ENCODE data around the gene DDC. TPM values are rescaled to one million over a fixed set of nuclear protein-coding genes. Genes with fewer than 3 reads are reported as not detected.
A peak's percentile ranks its signal among the peaks of the same experiment; 100 is the strongest.

DDC gene
- total RNA-seq, 3 donors from 2014 or later (not counting 1 experiment from before 2014, with no cell fraction given) = not detected

GRCh38 chr7:50534690-50535290 lies 30.4 kb downstream of the DDC start:
- no peaks in the 10 kb centered on the region for H3K36me3 Mint-ChIP-seq
- H3K4me3 Mint-ChIP-seq = no peak overlapping the region
- DNase-seq = no peak
- ATAC-seq = peak in 1 of 3 donors; percentile 49
- no peaks in the 10 kb centered on the region for H3K27me3 ChIP-seq (ENCODE audit: control insufficient read depth, insufficient read depth, low read length)
- intact Hi-C loops (cut with micrococcal nuclease) = no loop called here
- no peaks in the 10 kb centered on the region for H3K9me3 ChIP-seq (ENCODE audit: control insufficient read depth, insufficient read depth, low read length)
- H3K36me3 ChIP-seq (ENCODE audit: control insufficient read depth, insufficient read depth, low read length) = no peaks in the 10 kb centered on the region
- H3K4me1 ChIP-seq (ENCODE audit: control insufficient read depth, insufficient read depth, low read length) = no peaks in the 10 kb centered on the region
- peaks cover 0 to 2% of the 10 kb centered on the region in 2 donors for H3K27me3 Mint-ChIP-seq (ENCODE audit: low read depth in 2 of 2)
- no peaks in the 10 kb centered on the region for H3K4me1 Mint-ChIP-seq
- no peaks in the 10 kb centered on the region for H3K9me3 Mint-ChIP-seq
- no peak overlapping the region for H3K27ac ChIP-seq (ENCODE audit: low read length)
- no peak overlapping the region for H3K4me3 ChIP-seq (ENCODE audit: low read length)
- 58% methylated on average over 12 of the region's 12 CpGs for WGBS (ENCODE audit: insufficient coverage)
- no peak overlapping the region for H3K27ac Mint-ChIP-seq
- TF ChIP-seq, protein P1, sequence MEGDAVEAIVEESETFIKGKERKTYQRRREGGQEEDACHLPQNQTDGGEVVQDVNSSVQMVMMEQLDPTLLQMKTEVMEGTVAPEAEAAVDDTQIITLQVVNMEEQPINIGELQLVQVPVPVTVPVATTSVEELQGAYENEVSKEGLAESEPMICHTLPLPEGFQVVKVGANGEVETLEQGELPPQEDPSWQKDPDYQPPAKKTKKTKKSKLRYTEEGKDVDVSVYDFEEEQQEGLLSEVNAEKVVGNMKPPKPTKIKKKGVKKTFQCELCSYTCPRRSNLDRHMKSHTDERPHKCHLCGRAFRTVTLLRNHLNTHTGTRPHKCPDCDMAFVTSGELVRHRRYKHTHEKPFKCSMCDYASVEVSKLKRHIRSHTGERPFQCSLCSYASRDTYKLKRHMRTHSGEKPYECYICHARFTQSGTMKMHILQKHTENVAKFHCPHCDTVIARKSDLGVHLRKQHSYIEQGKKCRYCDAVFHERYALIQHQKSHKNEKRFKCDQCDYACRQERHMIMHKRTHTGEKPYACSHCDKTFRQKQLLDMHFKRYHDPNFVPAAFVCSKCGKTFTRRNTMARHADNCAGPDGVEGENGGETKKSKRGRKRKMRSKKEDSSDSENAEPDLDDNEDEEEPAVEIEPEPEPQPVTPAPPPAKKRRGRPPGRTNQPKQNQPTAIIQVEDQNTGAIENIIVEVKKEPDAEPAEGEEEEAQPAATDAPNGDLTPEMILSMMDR (IDR thresholded peaks at IDR 0.05) = no peak

GRCh38 chr7:50533866-50534265 lies 31.3 kb downstream of the DDC start:
- TF ChIP-seq, protein P1 (IDR thresholded peaks at IDR 0.05) = no peak
- H3K9me3 Mint-ChIP-seq = no peaks in the 10 kb centered on the region
- H3K4me3 ChIP-seq (ENCODE audit: low read length) = no peak overlapping the region
- ATAC-seq = no peak
- H3K4me3 Mint-ChIP-seq = no peak overlapping the region
- DNase-seq = no peak
- H3K27ac Mint-ChIP-seq = no peak overlapping the region
- 84% methylated on average over 3 of the region's 3 CpGs for WGBS (ENCODE audit: insufficient coverage)
- H3K4me1 Mint-ChIP-seq = no peaks in the 10 kb centered on the region
- intact Hi-C loops (cut with micrococcal nuclease) = no loop called here
- no peaks in the 10 kb centered on the region for H3K27me3 ChIP-seq (ENCODE audit: control insufficient read depth, insufficient read depth, low read length)
- no peaks in the 10 kb centered on the region for H3K36me3 Mint-ChIP-seq
- H3K9me3 ChIP-seq (ENCODE audit: control insufficient read depth, insufficient read depth, low read length) = no peaks in the 10 kb centered on the region
- peaks cover 0 to 2% of the 10 kb centered on the region in 2 donors for H3K27me3 Mint-ChIP-seq (ENCODE audit: low read depth in 2 of 2)
- no peak overlapping the region for H3K27ac ChIP-seq (ENCODE audit: low read length)
- no peaks in the 10 kb centered on the region for H3K4me1 ChIP-seq (ENCODE audit: control insufficient read depth, insufficient read depth, low read length)
- no peaks in the 10 kb centered on the region for H3K36me3 ChIP-seq (ENCODE audit: control insufficient read depth, insufficient read depth, low read length)

DNA sequence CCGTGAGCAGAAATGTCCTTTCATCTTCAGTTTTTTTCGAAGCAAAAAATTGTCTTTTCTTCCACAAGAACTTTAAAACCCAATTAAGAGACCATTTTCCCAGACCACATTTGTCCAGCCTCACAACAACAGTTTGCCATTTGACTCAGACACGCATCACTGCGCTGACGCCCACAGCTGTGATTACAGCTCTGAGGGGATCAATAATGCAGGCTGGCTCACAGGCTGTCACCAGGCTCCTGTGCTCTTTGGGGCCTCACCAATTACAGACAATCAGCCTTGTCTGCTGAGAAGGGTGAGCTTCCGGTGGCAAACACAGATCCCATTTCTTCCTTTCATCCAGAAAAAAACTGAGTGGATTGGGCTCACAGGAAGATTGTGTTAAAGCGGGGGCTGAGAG lies 33.3 kb downstream of the DDC start:
- H3K4me3 ChIP-seq (ENCODE audit: low read length) = no peak overlapping the region
- no peak for DNase-seq
- Mint-ChIP-seq H3K9me3 (no peaks in the 10 kb centered on the region), H3K36me3 (no peaks in the 10 kb centered on the region), H3K4me3 (no peak overlapping the region), H3K27ac (no peak overlapping the region), H3K27me3 (ENCODE audit: low read depth in 2 of 2) (peaks cover 0 to 2% of the 10 kb centered on the region in 2 donors), H3K4me1 (no peaks in the 10 kb centered on the region)
- no peaks in the 10 kb centered on the region for H3K36me3 ChIP-seq (ENCODE audit: control insufficient read depth, insufficient read depth, low read length)
- H3K9me3 ChIP-seq (ENCODE audit: control insufficient read depth, insufficient read depth, low read length) = no peaks in the 10 kb centered on the region
- no peaks in the 10 kb centered on the region for H3K27me3 ChIP-seq (ENCODE audit: control insufficient read depth, insufficient read depth, low read length)
- ATAC-seq = no peak
- intact Hi-C loops (cut with micrococcal nuclease) = no loop called here
- no peak overlapping the region for H3K27ac ChIP-seq (ENCODE audit: low read length)
- H3K4me1 ChIP-seq (ENCODE audit: control insufficient read depth, insufficient read depth, low read length) = no peaks in the 10 kb centered on the region
- 94% methylated on average over 7 of the region's 7 CpGs for WGBS (ENCODE audit: insufficient coverage)
- TF ChIP-seq, protein P1 (IDR thresholded peaks at IDR 0.05) = no peak

DNA sequence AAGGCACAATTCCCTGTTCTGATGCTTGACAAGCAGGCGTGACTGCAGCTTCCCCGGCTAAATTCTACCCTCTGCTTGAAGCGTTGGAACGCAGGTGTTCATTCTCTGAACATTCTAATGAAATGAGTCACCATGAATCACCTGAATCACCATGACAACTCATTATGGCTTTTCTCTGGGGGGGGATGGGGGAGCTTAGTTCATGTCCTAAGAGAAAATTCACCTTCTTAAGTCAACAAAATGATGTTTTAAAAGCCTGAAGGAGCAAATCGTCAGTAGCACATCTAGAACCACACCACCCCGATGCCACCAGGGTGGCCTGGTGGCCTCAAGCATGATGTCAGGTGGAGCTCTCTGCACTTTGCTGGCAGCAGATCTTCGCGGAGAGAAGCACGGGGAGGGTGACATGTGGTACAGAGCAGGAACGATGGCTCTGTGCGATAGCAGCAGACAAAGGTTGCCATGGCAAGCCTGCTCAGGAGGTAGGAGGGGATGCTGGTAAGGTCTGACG lies 33.7 kb downstream of the DDC start:
- WGBS (ENCODE audit: insufficient coverage) = 84% methylated on average over 12 of the region's 12 CpGs
- Histone ChIP-seq H3K27ac (ENCODE audit: low read length) (no peak overlapping the region), H3K4me1 (ENCODE audit: control insufficient read depth, insufficient read depth, low read length) (no peaks in the 10 kb centered on the region), H3K4me3 (ENCODE audit: low read length) (no peak overlapping the region), H3K36me3 (ENCODE audit: control insufficient read depth, insufficient read depth, low read length) (no peaks in the 10 kb centered on the region), H3K9me3 (ENCODE audit: control insufficient read depth, insufficient read depth, low read length) (no peaks in the 10 kb centered on the region), H3K27me3 (ENCODE audit: control insufficient read depth, insufficient read depth, low read length) (no peaks in the 10 kb centered on the region)
- no peak overlapping the region for H3K4me3 Mint-ChIP-seq
- TF ChIP-seq, protein P1 (IDR thresholded peaks at IDR 0.05) = no peak
- no peaks in the 10 kb centered on the region for H3K4me1 Mint-ChIP-seq
- peaks cover 2% of the 10 kb centered on the region in 2 donors for H3K27me3 Mint-ChIP-seq (ENCODE audit: low read depth in 2 of 2)
- H3K36me3 Mint-ChIP-seq = no peaks in the 10 kb centered on the region
- H3K9me3 Mint-ChIP-seq = no peaks in the 10 kb centered on the region
- ATAC-seq (no peak), DNase-seq (no peak)
- H3K27ac Mint-ChIP-seq = no peak overlapping the region
- intact Hi-C loops (cut with micrococcal nuclease) = no loop called here
